Gastrocnemius medialis (tissue), 4 donors: Measurements from ENCODE around the gene PRSS56. TPM values are rescaled to one million over a fixed set of nuclear protein-coding genes. Genes with fewer than 3 reads are reported as not detected.
A peak's percentile ranks its signal among the peaks of the same experiment; 100 is the strongest.

Experiments used
- ATAC-seq, 2 donors: fragments of 150-250 bp; one replicate each; pipeline ENCODE4 v1.9.1; 2016
- DNase-seq, 2 donors: peaks; one replicate each; pipeline ENCODE4 v3.0.0-alpha.2; 2019
- H3K27ac ChIP-seq, 4 donors: fragments of 200-600 bp; sonication (generic); 1 replicate in 1 of 4; 2 replicates in 3 of 4; pipeline ENCODE4 v1.5.1; 2016 to 2018; ENCODE audit warnings: mild to moderate bottlenecking in 2 of 4, moderate library complexity in 1 of 4
- H3K27me3 ChIP-seq, 3 donors: fragments of 200-600 bp; sonication (generic) in 2 of 3; 1 replicate in 1 of 3; 2 replicates in 2 of 3; pipeline versions ENCODE4 v1.5.1 to v1.6.0; 2016 to 2019; ENCODE audit warnings: mild to moderate bottlenecking in 1 of 3, moderate library complexity in 1 of 3
- H3K36me3 ChIP-seq, 2 donors: fragments of 200-600 bp; sonication (generic) in 1 of 2; one replicate each; pipeline ENCODE4 v1.5.1; 2017 to 2018
- H3K4me1 ChIP-seq, 2 donors: fragments of 200-600 bp; sonication (generic) in 1 of 2; one replicate each; pipeline ENCODE4 v1.5.1; 2016 to 2017; ENCODE audit warnings: mild to moderate bottlenecking in 2 of 2
- H3K4me3 ChIP-seq, 4 donors: fragments of 200-600 bp; sonication (generic) in 3 of 4; 1 replicate in 1 of 4; 2 replicates in 3 of 4; pipeline ENCODE4 v1.5.1; 2016 to 2019; ENCODE audit warnings: mild to moderate bottlenecking in 2 of 4
- H3K9me3 ChIP-seq, 3 donors: fragments of 200-600 bp; sonication (generic) in 2 of 3; 1 replicate in 1 of 3; 2 replicates in 2 of 3; pipeline ENCODE4 v1.5.1; 2016 to 2019
- POLR2A ChIP-seq, 2 donors: fragments of 450-650 bp; IDR thresholded peaks; one replicate each; pipeline ENCODE4 v1.6.1; 2017; ENCODE audit warnings: antibody characterized with exemption in 2 of 2, mild to moderate bottlenecking in 2 of 2, moderate library complexity in 2 of 2
- in situ Hi-C, 4 donors: fragments of 200-750 bp; cut with MboI; loops; one replicate each; pipeline versions ENCODE4 v1.15.0 to v1.8.0; 2017; ENCODE audit warnings: low sequenced_read_pairs in 4 of 4
- intact Hi-C: fragments of 100-400 bp; cut with DNase I; formaldehyde crosslinking; loops from one replicate; pipeline ENCODE4 v1.15.1; 2023; ENCODE audit warnings: low total_unique reads
- total RNA-seq, 4 donors: library from RNA; depleted of rRNA; stranded (reverse); fragments of >200 nt; gene quantifications; one replicate each; pipeline versions ENCODE4 v1.1.0 to v1.2.3, GENCODE V29; 2016
- TF ChIP-seq, protein P1 (sequence below), 5 experiments: fragments of 450-650 bp in 3 of 5; fragments of 200-600 bp in 2 of 5; sonication (generic) in 2 of 5; IDR thresholded peaks in 4 of 5; conservative IDR thresholded peaks in 1 of 5; 1 replicate in 4 of 5; 2 replicates in 1 of 5; pipeline ENCODE4 v1.5.1; 2016 to 2019; ENCODE audit warnings: antibody characterized with exemption in 5 of 5, mild to moderate bottlenecking in 3 of 5, moderate library complexity in 3 of 5

The PRSS56 gene
- total RNA-seq, 4 donors from 2014 or later: 1.0 to 3.2 (median 2.2) TPM

DNA sequence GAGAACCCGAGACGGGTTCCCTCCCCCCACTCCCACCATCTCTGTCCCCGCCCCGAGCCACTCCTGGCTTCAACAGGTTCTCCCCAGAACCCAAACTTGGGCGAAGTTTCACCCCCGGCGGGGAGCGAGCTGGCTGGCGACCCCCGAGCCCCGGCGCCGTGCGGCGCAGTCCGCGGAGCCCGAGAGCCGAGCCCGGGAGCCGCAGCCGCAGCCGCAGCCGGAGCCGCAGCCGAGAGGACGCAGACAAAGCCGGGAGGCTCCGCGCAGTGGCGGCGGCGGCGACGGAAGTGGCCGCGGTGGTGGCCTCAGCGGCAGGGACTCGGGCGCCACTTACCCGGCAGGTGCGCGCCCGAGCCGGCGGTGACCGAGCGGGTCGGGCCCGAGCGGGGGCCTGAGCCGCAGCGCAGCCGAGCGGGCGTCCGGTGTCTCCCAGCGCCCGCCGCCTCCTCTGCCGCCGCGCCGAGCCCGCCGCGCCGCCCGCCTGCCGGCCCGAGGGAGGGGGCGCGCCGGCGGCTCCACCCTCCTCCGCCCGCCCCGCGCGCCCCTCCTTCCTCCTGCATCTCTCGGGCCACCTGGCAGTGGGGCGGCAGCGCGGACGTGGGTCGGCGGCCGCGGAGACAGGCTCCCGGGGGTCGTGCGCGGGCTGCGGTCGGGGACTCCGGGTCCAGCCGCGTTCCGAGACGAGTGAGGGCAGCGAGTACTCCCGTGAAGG is 32.6 kb upstream of the PRSS56 start, which contains the start of gene ECEL1:
Gene ECEL1 (minus strand): TSS at position 450 of the 712 bp plus-strand sequence. CDS start 1,181 bp downstream, outside the sequence.
- Histone ChIP-seq H3K27me3 (peaks cover 31 to 41% (median 39%) of the 10 kb centered on the region in 3 donors), H3K36me3 (no peaks in the 10 kb centered on the region), H3K4me1 (no peaks in the 10 kb centered on the region), H3K9me3 (no peaks in the 10 kb centered on the region), H3K27ac (no peak within 1 kb of the TSS), H3K4me3 (peak within 1 kb of the TSS in 2 of 4 donors; percentile 7 to 28)
- no peak for TF ChIP-seq POLR2A (IDR thresholded peaks at IDR 0.05)
- TF ChIP-seq, protein P1, sequence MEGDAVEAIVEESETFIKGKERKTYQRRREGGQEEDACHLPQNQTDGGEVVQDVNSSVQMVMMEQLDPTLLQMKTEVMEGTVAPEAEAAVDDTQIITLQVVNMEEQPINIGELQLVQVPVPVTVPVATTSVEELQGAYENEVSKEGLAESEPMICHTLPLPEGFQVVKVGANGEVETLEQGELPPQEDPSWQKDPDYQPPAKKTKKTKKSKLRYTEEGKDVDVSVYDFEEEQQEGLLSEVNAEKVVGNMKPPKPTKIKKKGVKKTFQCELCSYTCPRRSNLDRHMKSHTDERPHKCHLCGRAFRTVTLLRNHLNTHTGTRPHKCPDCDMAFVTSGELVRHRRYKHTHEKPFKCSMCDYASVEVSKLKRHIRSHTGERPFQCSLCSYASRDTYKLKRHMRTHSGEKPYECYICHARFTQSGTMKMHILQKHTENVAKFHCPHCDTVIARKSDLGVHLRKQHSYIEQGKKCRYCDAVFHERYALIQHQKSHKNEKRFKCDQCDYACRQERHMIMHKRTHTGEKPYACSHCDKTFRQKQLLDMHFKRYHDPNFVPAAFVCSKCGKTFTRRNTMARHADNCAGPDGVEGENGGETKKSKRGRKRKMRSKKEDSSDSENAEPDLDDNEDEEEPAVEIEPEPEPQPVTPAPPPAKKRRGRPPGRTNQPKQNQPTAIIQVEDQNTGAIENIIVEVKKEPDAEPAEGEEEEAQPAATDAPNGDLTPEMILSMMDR (IDR thresholded peaks at IDR 0.05 in 4 of 5, conservative IDR thresholded peaks at IDR 0.05 in 1 of 5): no peak
- in situ Hi-C loops (no loop called here), intact Hi-C loops (no loop called here)
- ATAC-seq: no peak
- DNase-seq: no peak

DNA sequence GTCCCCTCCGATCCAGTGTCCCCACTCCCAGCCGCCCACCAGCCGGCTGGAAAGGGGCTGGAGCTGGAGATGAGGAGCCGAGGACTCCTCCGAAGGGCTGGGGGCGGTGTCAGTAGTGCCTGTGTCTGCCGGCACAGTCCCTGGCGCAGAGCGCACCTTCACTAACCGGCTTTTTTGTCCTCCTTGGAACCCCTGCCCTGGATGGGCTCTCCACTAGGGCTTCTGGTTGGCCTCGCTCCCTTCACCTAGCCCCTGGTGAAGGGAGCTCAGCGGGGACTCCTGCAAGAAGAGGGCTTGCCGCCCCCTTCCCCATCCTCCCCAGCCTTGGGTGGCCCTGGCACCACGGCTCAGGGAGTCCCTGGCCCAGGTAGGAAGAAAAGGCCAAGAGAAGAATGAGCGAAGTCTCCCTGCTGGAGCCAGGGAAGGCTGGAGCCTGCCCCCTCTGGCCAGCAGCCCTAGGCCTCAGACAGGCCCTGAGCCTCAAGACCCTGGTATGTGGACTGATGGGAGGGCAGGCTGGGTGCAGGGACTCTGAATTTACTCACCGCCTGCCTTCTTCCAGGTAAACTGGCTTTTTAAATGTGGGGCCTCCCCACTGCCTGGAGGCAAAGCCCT is 32.0 kb upstream of the PRSS56 start:
- TF ChIP-seq POLR2A (IDR thresholded peaks at IDR 0.05): no peak
- TF ChIP-seq, protein P1 (IDR thresholded peaks at IDR 0.05 in 4 of 5, conservative IDR thresholded peaks at IDR 0.05 in 1 of 5): no peak
- H3K27me3 ChIP-seq: peaks cover 31 to 41% (median 36%) of the 10 kb centered on the region in 3 donors
- intact Hi-C loops (no loop called here), in situ Hi-C loops (no loop called here)
- H3K9me3 ChIP-seq: no peaks in the 10 kb centered on the region
- no peaks in the 10 kb centered on the region for H3K4me1 ChIP-seq
- no peak overlapping the region for H3K4me3 ChIP-seq
- H3K27ac ChIP-seq: no peak overlapping the region
- DNase-seq: no peak
- no peak for ATAC-seq
- H3K36me3 ChIP-seq: no peaks in the 10 kb centered on the region

DNA sequence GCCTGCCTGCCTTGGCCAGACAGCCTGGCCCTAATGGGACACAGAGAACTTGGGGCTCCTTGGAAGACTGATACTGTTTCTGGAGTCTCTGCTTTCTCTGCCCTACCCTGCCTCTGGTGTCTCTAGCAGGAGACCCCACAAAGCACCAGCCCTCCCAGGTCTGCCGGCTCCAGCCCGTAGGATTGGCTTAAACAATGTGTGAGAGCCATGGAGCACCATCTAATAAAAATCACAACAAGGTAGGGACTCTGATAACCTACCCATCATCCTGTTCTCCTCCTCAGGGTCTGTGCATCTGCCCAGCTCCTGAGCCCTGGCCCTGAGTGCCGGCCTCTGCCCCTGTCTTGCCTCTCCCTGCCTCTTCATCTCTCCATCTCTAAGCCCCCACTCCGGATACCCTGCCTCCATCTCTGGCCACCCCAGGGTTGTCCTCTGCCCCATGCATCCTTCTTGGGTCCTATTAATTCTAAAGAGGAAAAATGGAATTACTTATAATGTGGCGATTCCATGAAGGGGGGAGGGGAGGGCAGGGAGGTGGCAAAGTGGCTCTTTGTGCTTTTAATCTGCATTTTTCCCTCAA is 31.4 kb upstream of the PRSS56 start:
- H3K27me3 ChIP-seq: peaks cover 31 to 38% (median 36%) of the 10 kb centered on the region in 3 donors

GRCh38 chr2:232489516-232490220 is 30.5 kb upstream of the PRSS56 start:
- Histone ChIP-seq H3K27me3 (peaks cover 24 to 29% (median 28%) of the 10 kb centered on the region in 3 donors), H3K27ac (no peak overlapping the region), H3K9me3 (no peaks in the 10 kb centered on the region), H3K36me3 (no peaks in the 10 kb centered on the region), H3K4me1 (no peaks in the 10 kb centered on the region), H3K4me3 (no peak overlapping the region)
- ATAC-seq (no peak), DNase-seq (no peak)
- in situ Hi-C loops: no loop called here
- intact Hi-C loops: no loop called here
- TF ChIP-seq POLR2A (IDR thresholded peaks at IDR 0.05): no peak
- TF ChIP-seq, protein P1 (IDR thresholded peaks at IDR 0.05 in 4 of 5, conservative IDR thresholded peaks at IDR 0.05 in 1 of 5): no peak

More for the DNA sequence above, 31.4 kb upstream of the PRSS56 start:
- TF ChIP-seq POLR2A (IDR thresholded peaks at IDR 0.05): no peak
- TF ChIP-seq, protein P1 (IDR thresholded peaks at IDR 0.05 in 4 of 5, conservative IDR thresholded peaks at IDR 0.05 in 1 of 5): no peak
- Histone ChIP-seq H3K9me3 (no peaks in the 10 kb centered on the region), H3K4me1 (no peaks in the 10 kb centered on the region), H3K4me3 (no peak overlapping the region), H3K36me3 (no peaks in the 10 kb centered on the region), H3K27ac (no peak overlapping the region)
- DNase-seq: no peak
- intact Hi-C loops (no loop called here), in situ Hi-C loops (no loop called here)
- ATAC-seq: no peak
